B cell (primary cell): ENCODE measurements around the gene RNF25.

ENCODE experiments used
- EZH2 ChIP-seq: IDR thresholded peaks from 2 replicates; pipeline ENCODE4 v1.6.1; 2012; ENCODE audit warnings: borderline replicate concordance, low read depth, mild to moderate bottlenecking, moderate library complexity, low read length; ENCODE audit not compliant: insufficient read depth, poor library complexity, severe bottlenecking
- TF ChIP-seq, protein P1 (sequence below): fragments of 200-600 bp; IDR thresholded peaks from one replicate; pipeline ENCODE4 v1.8.0; 2022; ENCODE audit warnings: antibody characterized with exemption, mild to moderate bottlenecking

DNA sequence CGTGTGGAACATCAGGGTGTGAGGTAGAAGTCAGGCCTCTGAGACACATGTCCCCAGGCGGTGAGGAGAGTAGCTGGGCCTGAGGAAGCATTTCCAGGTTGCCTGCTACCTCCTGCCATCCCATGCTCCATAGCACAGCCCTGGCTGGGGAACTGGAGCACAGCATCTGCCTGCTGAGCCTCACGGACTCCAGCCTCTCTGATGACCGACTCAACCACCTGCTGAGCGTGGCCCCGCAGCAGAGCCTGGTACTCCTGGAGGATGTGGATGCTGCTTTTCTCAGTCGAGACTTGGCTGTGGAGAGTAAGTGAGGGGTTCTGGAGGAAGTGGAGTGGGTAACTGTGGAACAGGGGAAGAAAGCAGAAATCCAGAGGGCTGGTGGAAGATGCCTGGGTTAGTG lies 9.4 kb downstream of the RNF25 start:
- TF ChIP-seq, protein P1, sequence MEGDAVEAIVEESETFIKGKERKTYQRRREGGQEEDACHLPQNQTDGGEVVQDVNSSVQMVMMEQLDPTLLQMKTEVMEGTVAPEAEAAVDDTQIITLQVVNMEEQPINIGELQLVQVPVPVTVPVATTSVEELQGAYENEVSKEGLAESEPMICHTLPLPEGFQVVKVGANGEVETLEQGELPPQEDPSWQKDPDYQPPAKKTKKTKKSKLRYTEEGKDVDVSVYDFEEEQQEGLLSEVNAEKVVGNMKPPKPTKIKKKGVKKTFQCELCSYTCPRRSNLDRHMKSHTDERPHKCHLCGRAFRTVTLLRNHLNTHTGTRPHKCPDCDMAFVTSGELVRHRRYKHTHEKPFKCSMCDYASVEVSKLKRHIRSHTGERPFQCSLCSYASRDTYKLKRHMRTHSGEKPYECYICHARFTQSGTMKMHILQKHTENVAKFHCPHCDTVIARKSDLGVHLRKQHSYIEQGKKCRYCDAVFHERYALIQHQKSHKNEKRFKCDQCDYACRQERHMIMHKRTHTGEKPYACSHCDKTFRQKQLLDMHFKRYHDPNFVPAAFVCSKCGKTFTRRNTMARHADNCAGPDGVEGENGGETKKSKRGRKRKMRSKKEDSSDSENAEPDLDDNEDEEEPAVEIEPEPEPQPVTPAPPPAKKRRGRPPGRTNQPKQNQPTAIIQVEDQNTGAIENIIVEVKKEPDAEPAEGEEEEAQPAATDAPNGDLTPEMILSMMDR, result no peak
- TF ChIP-seq EZH2, result no peak
